Pancreas (tissue), 10 donors: ENCODE results near the gene RPA3. TPM values are rescaled to one million over a fixed set of nuclear protein-coding genes. Genes with fewer than 3 reads are reported as not detected.

Experiments
- ATAC-seq, 4 donors: fragments of 200-7000 bp; cut with Tn5 transposase; one replicate each; pipeline versions ENCODE4 v1.8.0 to v1.9.1; 2020; ENCODE audit warnings: mild to moderate bottlenecking in 4 of 4, moderate library complexity in 4 of 4
- DNase-seq, 6 donors: peaks; one replicate each; pipeline ENCODE4 v3.0.0-alpha.2; 2020
- FAIRE-seq: peaks from 2 replicates; lab custom pipeline; 2012; peaks lifted over from hg19 to GRCh38; lab: Jason Lieb, UNC
- H3K27ac ChIP-seq, 4 donors: fragments of 200-600 bp; sonication (generic); 1 replicate in 3 of 4; 2 replicates in 1 of 4; pipeline versions ENCODE4 v1.5.0 to v1.8.0; 2020
- H3K27me3 ChIP-seq, 4 donors: fragments of 200-600 bp; one replicate each; pipeline ENCODE4 v1.8.0; 2021
- H3K36me3 ChIP-seq, 3 donors: fragments of 200-600 bp; sonication (generic) in 1 of 3; one replicate each; pipeline versions ENCODE4 v1.5.0 to v1.8.0; 2020 to 2021
- H3K4me1 ChIP-seq, 3 donors: fragments of 200-600 bp; one replicate each; pipeline ENCODE4 v1.8.0; 2021
- H3K4me3 ChIP-seq, 4 donors: fragments of 200-600 bp; sonication (generic) in 2 of 4; one replicate each; pipeline versions ENCODE4 v1.5.0 to v1.8.0; 2020 to 2021
- H3K9me3 ChIP-seq, 4 donors: fragments of 200-600 bp; one replicate each; pipeline ENCODE4 v1.8.0; 2021
- CTCF ChIP-seq, 4 donors: fragments of 200-600 bp; sonication (generic) in 3 of 4; IDR thresholded peaks; one replicate each; pipeline versions ENCODE4 v1.5.0 to v1.8.0; 2021; ENCODE audit warnings: antibody characterized with exemption in 4 of 4
- WGBS, 2 donors: extraction: QIAGEN DNeasy Blood & Tissue Kit; methylation state at CpG; one replicate each; pipeline ENCODE4 v1.1.7; 2013; 5-methylcytosine and 5-hydroxymethylcytosine counted together
- intact Hi-C, 3 donors: fragments of 100-400 bp; cut with DNase I; formaldehyde crosslinking; loops; one replicate each; pipeline versions ENCODE4 v1.11.1 to v1.14.2; 2022
- polyA plus RNA-seq, 2 donors: library from polyadenylated mRNA; stranded (reverse); fragments of 200-250 nt; gene quantifications; one replicate each; pipeline ENCODE4 v1.2.3, GENCODE V29; 2013
- total RNA-seq, 6 donors: library from RNA; stranded (reverse); fragmentation: NEBNext Ultra II Directional in 4 of 6; extraction: Animal tissue kit (Norgen Biotek cat#: 25700) in 4 of 6; gene quantifications; one replicate each; pipeline versions ENCODE4 v1.2.1 to v1.2.4, GENCODE V29; 2021 to 2023
- donor health status: healthy with polysubstance abuse.
- donor health status: DM: no; HTN: no; CAD: no; lungs with moderate emphysema.
- donor health status: DM: no; HTN: no; CAD: no.
- donor health status: control.
- donor health status: control.
- donor health status: Bipolar disorder and iron deficiency.
- donor health status: DM: yes; HTN: yes; CAD: no.
- donor health status: DM: no; HTN: no; CAD: no.
- donor health status: DM: no; HTN: no; CAD: no.
- donor health status: DM: yes; HTN: yes; CAD: no.

Gene RPA3
- total and polyA plus RNA-seq, 8 donors = 5.2 to 16.0 (median 10.0) TPM

GRCh38 chr7:7628476-7628875 is 89.9 kb downstream of the RPA3 start:
- no peak for DNase-seq
- no peak for ATAC-seq
- H3K9me3 ChIP-seq = no peaks in the 10 kb centered on the region
- 73 to 76% methylated on average over 1 of the region's 1 CpG for WGBS, 2 donors
- FAIRE-seq = no peak
- H3K27ac ChIP-seq = no peak overlapping the region
- intact Hi-C loops = no loop called here
- no peak overlapping the region for H3K4me3 ChIP-seq
- H3K27me3 ChIP-seq = no peaks in the 10 kb centered on the region
- TF ChIP-seq CTCF (IDR thresholded peaks at IDR 0.05) = no peak
- no peaks in the 10 kb centered on the region for H3K36me3 ChIP-seq
- H3K4me1 ChIP-seq = no peaks in the 10 kb centered on the region

GRCh38 chr7:7620644-7621210 is 97.7 kb downstream of the RPA3 start:
- Histone ChIP-seq H3K4me1 (no peaks in the 10 kb centered on the region), H3K27me3 (no peaks in the 10 kb centered on the region), H3K9me3 (no peaks in the 10 kb centered on the region), H3K27ac (no peak overlapping the region), H3K36me3 (no peaks in the 10 kb centered on the region), H3K4me3 (no peak overlapping the region)
- FAIRE-seq (no peak), ATAC-seq (no peak), DNase-seq (no peak)
- intact Hi-C loops = no loop called here
- TF ChIP-seq CTCF (IDR thresholded peaks at IDR 0.05) = no peak

- TF ChIP-seq CTCF (IDR thresholded peaks at IDR 0.05) = no peak
- no peaks in the 10 kb centered on the region for H3K9me3 ChIP-seq
- DNase-seq (no peak), FAIRE-seq (no peak), ATAC-seq (no peak)
- intact Hi-C loops = no loop called here
- H3K4me1 ChIP-seq = no peaks in the 10 kb centered on the region
- no peaks in the 10 kb centered on the region for H3K36me3 ChIP-seq
- H3K27ac ChIP-seq = no peak overlapping the region
- no peaks in the 10 kb centered on the region for H3K27me3 ChIP-seq
- no peak overlapping the region for H3K4me3 ChIP-seq
- 78 to 89% methylated on average over 1 of the region's 1 CpG for WGBS, 2 donors
These were observed 98.2 kb downstream of the RPA3 start for GRCh38 chr7:7620236-7620635.

- Histone ChIP-seq H3K9me3 (no peaks in the 10 kb centered on the region), H3K4me1 (no peaks in the 10 kb centered on the region), H3K27me3 (no peaks in the 10 kb centered on the region), H3K27ac (no peak overlapping the region), H3K36me3 (no peaks in the 10 kb centered on the region), H3K4me3 (no peak overlapping the region)
- TF ChIP-seq CTCF (IDR thresholded peaks at IDR 0.05) = no peak
- ATAC-seq = no peak
- intact Hi-C loops = no loop called here
- no peak for FAIRE-seq
- 57 to 61% methylated on average over 1 of the region's 1 CpG for WGBS, 2 donors
- DNase-seq = no peak
These were observed 100.0 kb downstream of the RPA3 start for GRCh38 chr7:7618410-7618809.

- no peaks in the 10 kb centered on the region for H3K4me1 ChIP-seq
- ATAC-seq = no peak
- no peak overlapping the region for H3K4me3 ChIP-seq
- intact Hi-C loops = no loop called here
- 78 to 86% methylated on average over 3 of the region's 3 CpGs for WGBS, 2 donors
- no peak for TF ChIP-seq CTCF (IDR thresholded peaks at IDR 0.05)
- no peak for DNase-seq
- no peaks in the 10 kb centered on the region for H3K9me3 ChIP-seq
- H3K27ac ChIP-seq = no peak overlapping the region
- FAIRE-seq = no peak
- no peaks in the 10 kb centered on the region for H3K27me3 ChIP-seq
- no peaks in the 10 kb centered on the region for H3K36me3 ChIP-seq
These were observed 100.9 kb downstream of the RPA3 start for GRCh38 chr7:7617550-7617949.
